Neural progenitor cell (in vitro differentiated cells): ENCODE measurements around the gene GLRA1.

ENCODE experiments used
- CTCF ChIP-seq: fragments of 200-600 bp; sonication (generic); IDR thresholded peaks from 2 replicates; pipeline ENCODE4 v1.5.1; 2017; ENCODE audit warnings: antibody characterized with exemption, mild to moderate bottlenecking
- EZH2 ChIP-seq: fragments of 200-600 bp; sonication (generic); IDR thresholded peaks from 2 replicates; pipeline ENCODE4 v1.6.1; 2017; ENCODE audit warnings: antibody characterized with exemption, mild to moderate bottlenecking, moderate library complexity
- EZH2phosphoT487 ChIP-seq: fragments of 200-600 bp; sonication (generic); IDR thresholded peaks from 2 replicates; pipeline ENCODE4 v1.6.1; 2017; ENCODE audit warnings: antibody characterized with exemption

GRCh38 chr5:151780348-151780747 lies 144.3 kb downstream of the GLRA1 start:
- TF ChIP-seq CTCF (no peak), EZH2 (no peak), EZH2phosphoT487 (no peak)
